ENCODE data around the gene GTF2A1. TPM values are rescaled to one million over a fixed set of nuclear protein-coding genes. Genes with fewer than 3 reads are reported as not detected.

GTF2A1 gene
- total RNA-seq, 4 donors from 2014 or later = 27.7 to 50.0 (median 35.6) TPM

DNA sequence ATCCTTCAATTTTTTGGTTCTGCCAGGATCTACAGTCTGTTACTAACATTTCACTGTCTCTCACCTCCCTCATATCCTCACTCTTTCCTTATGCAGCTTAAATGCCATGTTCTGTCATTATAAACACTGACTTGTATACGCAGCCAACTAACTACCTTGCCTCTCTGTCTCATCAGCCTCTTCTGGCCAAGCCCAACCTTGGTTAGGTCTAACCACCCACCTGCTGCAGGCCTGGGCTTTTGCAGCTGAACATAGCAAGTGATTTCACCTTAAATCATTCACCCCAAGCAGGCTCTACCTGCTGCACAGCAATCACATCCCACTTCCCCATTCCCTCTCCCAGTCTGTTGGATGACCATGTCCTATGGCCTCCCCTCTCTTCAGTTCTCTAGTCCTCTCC, 91.5 kb downstream of the GTF2A1 start:
- no peaks in the 10 kb centered on the region for H3K4me1 ChIP-seq
- H3K27me3 ChIP-seq = no peaks in the 10 kb centered on the region
- H3K9me3 ChIP-seq = no peaks in the 10 kb centered on the region
- H3K4me3 ChIP-seq = no peak overlapping the region
- H3K36me3 ChIP-seq = no peaks in the 10 kb centered on the region
- WGBS = 100% methylated on average over 1 of the region's 1 CpG
- no peak overlapping the region for H3K27ac ChIP-seq
- no peak for DNase-seq (ENCODE audit: low spot score in 2 of 2)
- TF ChIP-seq, protein P1, sequence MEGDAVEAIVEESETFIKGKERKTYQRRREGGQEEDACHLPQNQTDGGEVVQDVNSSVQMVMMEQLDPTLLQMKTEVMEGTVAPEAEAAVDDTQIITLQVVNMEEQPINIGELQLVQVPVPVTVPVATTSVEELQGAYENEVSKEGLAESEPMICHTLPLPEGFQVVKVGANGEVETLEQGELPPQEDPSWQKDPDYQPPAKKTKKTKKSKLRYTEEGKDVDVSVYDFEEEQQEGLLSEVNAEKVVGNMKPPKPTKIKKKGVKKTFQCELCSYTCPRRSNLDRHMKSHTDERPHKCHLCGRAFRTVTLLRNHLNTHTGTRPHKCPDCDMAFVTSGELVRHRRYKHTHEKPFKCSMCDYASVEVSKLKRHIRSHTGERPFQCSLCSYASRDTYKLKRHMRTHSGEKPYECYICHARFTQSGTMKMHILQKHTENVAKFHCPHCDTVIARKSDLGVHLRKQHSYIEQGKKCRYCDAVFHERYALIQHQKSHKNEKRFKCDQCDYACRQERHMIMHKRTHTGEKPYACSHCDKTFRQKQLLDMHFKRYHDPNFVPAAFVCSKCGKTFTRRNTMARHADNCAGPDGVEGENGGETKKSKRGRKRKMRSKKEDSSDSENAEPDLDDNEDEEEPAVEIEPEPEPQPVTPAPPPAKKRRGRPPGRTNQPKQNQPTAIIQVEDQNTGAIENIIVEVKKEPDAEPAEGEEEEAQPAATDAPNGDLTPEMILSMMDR (IDR thresholded peaks at IDR 0.05) = no peak
- no peak for TF ChIP-seq POLR2AphosphoS5 (IDR thresholded peaks at IDR 0.05)
- TF ChIP-seq POLR2A (IDR thresholded peaks at IDR 0.05) = no peak
- no peak for TF ChIP-seq EP300 (IDR thresholded peaks at IDR 0.05)

DNA sequence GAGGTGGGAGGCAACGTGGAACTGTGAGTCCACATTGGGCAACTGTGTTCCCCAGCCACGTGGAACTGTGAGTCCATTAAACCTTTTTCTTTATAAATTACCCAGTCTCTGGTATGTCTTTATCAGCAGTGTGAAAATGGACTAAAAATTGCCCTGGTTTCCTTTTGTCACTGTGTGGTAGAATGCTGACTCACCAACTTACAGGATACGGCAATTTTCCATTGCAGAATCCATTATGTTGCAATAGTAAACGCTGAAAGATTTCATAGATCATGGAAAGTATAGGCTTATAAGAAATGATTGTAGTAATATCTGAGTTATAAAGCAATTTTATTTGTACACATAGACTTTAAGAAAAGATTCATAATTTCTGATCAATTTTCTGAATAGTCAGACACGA, 93.0 kb downstream of the GTF2A1 start:
- Histone ChIP-seq H3K27ac (no peak overlapping the region), H3K36me3 (no peaks in the 10 kb centered on the region), H3K4me1 (no peaks in the 10 kb centered on the region), H3K27me3 (no peaks in the 10 kb centered on the region), H3K9me3 (no peaks in the 10 kb centered on the region), H3K4me3 (no peak overlapping the region)
- DNase-seq (ENCODE audit: low spot score in 2 of 2) = no peak
- TF ChIP-seq, protein P1 (IDR thresholded peaks at IDR 0.05) = no peak
- TF ChIP-seq POLR2A (IDR thresholded peaks at IDR 0.05) = no peak
- TF ChIP-seq POLR2AphosphoS5 (IDR thresholded peaks at IDR 0.05) = no peak
- TF ChIP-seq EP300 (IDR thresholded peaks at IDR 0.05) = no peak
- WGBS = 71% methylated on average over 5 of the region's 5 CpGs

DNA sequence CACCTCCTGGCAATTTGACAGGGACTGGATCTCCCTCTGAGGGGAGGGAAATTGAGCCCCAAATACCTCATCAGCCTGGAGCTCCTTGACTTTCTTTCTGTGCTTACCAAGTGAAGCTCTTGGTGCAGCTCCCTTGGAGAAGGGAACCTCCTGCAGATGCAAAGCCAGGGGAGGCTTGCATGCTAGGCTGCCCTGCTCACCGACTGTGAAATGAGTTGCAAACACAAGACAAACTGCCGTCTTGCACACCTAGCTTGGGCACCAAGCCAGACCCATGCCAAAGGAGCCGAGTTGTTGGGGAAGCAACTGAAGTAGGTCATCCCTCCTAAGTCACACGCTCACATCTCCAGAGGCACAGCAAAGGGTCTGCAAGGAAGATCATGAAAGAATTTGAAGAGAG, 95.2 kb downstream of the GTF2A1 start:
- Histone ChIP-seq H3K4me1 (no peaks in the 10 kb centered on the region), H3K9me3 (no peaks in the 10 kb centered on the region), H3K36me3 (no peaks in the 10 kb centered on the region), H3K4me3 (no peak overlapping the region), H3K27ac (no peak overlapping the region), H3K27me3 (no peaks in the 10 kb centered on the region)
- TF ChIP-seq, protein P1 (IDR thresholded peaks at IDR 0.05) = no peak
- no peak for TF ChIP-seq POLR2AphosphoS5 (IDR thresholded peaks at IDR 0.05)
- no peak for TF ChIP-seq EP300 (IDR thresholded peaks at IDR 0.05)
- no peak for TF ChIP-seq POLR2A (IDR thresholded peaks at IDR 0.05)
- DNase-seq (ENCODE audit: low spot score in 2 of 2) = no peak
- WGBS = 64% methylated on average over 3 of the region's 4 CpGs

Other genes with a start within 250 kb of the GTF2A1 start
- gene STON2, start 179.4 kb upstream of the GTF2A1 start, total RNA-seq = 10 to 100 TPM; 19.1 to 39.5 (median 22.8) TPM